ENCODE results near the gene PRKCE.

- no peak for TF ChIP-seq CTCF (IDR thresholded peaks at IDR 0.05; ENCODE audit: extremely low read depth in 1 of 2, insufficient read depth in 1 of 2, low read depth in 1 of 2, low read length in 2 of 2)
- no peak for TF ChIP-seq POLR2AphosphoS5 (IDR thresholded peaks at IDR 0.05; ENCODE audit: insufficient read depth, low read depth, low read length)
- no peak for TF ChIP-seq POLR2A (IDR thresholded peaks at IDR 0.05; ENCODE audit: low read depth, low read length)
- no peak for TF ChIP-seq MAX (IDR thresholded peaks at IDR 0.05; ENCODE audit: insufficient read depth, insufficient read length)
- TF ChIP-seq JUN (IDR thresholded peaks at IDR 0.05; ENCODE audit: borderline replicate concordance, insufficient read depth, insufficient read length, low read depth) = no peak
Observed at GRCh38 chr2:45915523-45915922, 264.0 kb downstream of the PRKCE start.
